NCI-H345 treated with DMSO at 0.1 percent for 48 hours (cell line): ENCODE data around the gene PIK3C2G.
"Not testable (repeated sequence)": the region's sequence is repeated elsewhere in the genome, so short reads cannot be mapped to it uniquely, and the experiment has no call there.

Experiments used
- DNase-seq: peaks from one replicate; lab custom pipeline; 2025; ENCODE audit not compliant: unreplicated experiment; lab: John Stamatoyannopoulos, UW

PIK3C2G gene

GRCh38 chr12:18462442-18462841 is 201.1 kb downstream of the PIK3C2G start:
- DNase-seq = no peak

- no peak for DNase-seq
Measured at GRCh38 chr12:18467620-18468245, 206.4 kb downstream of the PIK3C2G start.

DNA sequence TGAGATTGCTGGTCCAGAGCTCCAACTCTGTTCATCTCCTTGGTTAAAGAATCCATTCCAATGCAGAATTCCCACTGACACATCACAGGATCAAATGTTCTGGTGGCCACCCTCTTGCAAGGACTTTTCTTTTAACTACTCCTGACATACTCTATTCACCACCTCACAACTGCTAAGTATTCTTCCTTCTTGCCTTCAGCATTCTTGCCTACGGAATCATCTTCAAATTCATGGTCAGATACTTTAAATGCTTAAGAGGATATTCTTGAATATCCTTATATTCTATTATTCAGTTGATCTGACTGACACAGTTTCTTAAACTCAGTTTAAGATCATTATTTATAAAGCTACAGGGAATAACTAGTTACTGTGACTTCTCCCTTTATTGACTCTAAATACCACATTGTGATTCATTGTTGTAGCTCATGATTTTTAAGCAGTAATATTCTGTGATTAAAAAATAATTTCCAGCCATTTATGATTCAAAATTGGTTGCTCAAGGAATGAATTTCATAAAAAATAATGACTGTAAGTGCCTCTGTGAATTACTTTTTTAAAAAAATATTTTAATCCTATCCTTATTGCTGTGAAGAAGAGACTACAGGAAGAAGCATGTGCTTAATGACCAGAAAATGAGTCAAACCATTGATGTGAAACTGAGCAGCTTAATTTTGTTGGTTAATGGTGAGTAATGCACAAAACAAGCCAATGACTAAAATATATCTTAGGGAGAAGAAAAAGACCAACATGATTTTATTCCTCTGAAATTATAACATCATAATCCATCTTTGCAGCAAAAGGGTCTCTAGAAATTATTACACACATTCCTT is 207.1 kb downstream of the PIK3C2G start:
- no peak for DNase-seq

GRCh38 chr12:18470251-18470650 is 208.9 kb downstream of the PIK3C2G start:
- no peak for DNase-seq

DNA sequence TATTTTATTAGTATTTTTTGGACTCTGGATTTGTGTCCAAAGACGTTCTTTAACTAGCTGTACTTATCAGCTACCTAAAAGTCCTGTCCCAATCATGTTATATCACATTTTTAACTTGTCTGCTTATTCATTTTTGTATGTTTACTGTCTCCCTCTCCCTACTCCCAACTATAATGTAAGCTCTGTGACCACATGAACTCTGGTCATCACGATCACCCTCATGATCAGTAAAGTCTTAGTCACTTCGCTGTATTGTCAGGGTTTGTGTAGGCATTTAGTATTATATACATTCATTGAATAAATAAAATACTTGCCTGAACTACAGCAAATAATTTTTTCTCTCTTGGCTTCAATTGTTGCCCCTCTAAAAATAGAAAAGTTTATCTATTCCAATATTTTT is 211.0 kb downstream of the PIK3C2G start:
- no peak for DNase-seq

- no peak for DNase-seq
Measured at GRCh38 chr12:18472806-18473205, 211.5 kb downstream of the PIK3C2G start.

GRCh38 chr12:18476861-18477260 is 215.5 kb downstream of the PIK3C2G start:
- no peak for DNase-seq

- no peak for DNase-seq
Measured at GRCh38 chr12:18479256-18479655, 217.9 kb downstream of the PIK3C2G start.

DNA sequence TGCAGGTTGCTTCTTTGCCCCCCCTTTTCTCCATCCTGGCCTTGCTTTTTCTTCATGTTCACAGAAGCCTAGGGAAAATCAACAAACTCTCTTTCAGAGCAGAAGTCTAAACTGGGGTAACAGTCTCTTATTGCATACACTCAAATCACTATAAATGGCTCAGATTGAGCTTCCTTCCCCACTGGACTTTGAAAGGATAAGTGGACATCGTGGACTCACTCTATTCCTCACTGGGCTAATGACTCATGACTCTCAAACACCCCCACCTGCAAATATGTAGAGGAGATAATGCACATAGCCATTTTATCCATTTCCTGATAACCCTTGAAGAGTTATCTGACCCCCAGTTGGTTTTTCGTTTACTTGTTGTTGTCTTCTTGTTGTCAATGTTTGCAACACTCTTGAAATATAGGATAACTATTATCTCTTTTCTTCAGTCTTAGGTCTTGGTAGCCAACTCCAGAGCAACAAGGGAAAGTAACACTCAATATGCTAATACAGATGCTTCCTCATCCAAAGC is 221.3 kb downstream of the PIK3C2G start:
- DNase-seq = no peak

DNA sequence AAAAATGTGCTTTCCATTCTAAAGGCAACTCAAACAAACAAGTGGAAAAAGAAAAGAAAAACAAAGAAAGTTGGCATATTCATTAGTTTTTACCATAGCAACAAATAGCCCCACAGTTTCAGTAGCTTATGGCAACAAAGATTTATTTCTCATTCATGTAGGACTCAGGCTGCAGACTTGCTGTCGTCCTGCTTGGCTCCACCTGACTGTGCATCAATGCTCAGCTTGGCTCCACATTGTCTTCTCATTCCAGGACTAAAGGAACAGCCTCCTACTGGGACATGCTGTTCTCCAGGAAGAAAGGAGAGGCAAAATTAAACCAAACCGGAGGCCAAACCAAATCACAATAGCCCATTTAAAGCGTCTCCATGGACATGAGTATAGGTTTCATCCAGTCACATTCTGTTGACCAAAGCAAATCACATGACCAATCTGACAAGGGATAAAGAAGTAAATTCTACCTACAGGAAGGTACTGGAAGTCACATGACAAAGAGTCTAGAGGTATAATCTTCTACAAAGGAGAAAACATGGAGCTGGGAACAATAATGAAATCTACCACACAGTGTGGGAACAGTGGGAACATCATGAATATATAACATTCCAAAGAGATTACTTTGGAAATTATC is 222.5 kb downstream of the PIK3C2G start:
- no peak for DNase-seq

- DNase-seq = no peak
Measured at GRCh38 chr12:18486036-18486435, 224.7 kb downstream of the PIK3C2G start.

DNA sequence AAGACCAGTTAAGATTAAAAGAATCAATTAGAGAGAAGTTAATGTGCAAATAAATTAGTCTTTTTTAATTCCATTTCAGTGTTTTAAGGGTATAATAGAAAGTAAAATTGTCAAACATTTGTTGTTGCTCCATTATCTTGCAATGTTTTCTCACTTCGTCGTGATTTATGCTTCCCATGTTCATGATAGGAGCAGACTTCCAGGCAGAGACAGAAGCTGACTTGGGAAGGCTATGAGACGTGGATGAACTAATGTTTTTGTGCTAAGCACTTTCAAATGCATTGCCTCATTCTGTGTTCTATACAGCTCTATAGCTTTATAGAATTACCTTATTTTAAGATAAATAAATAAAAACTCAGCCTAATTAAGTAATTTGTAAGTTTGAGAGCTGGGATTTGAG is 226.2 kb downstream of the PIK3C2G start:
- no peak for DNase-seq

DNA sequence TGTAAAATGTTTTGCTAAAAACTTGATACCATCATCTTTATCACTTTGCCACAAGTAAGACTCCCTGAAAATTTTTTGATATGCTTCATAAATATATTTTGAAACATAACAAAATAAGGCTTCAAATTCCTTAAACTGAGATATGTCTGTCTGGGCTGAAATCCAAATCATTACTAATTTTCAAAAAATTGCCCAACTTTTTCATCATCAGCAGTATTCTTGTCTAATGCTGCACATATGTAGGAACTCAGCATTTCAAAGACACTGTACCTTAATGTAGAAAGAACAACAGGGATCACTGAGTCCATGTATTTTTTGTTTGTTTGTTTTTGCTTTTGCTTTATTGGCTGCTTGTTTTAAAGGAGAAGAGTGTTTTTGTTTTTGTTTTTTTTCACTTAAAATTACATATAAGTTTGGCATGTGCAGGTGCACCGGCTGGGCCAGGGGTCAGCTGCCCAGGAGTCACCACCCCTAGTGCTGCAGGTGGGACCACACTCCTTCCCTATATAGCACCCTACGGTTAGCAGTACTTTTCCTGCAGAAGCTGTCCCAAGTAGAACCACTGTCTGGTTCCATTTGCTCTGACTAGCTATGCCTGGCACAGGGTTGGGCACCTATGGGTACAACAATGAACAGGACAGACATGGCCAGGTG is 231.2 kb downstream of the PIK3C2G start:
- no peak for DNase-seq

GRCh38 chr12:18496156-18496555 is 234.8 kb downstream of the PIK3C2G start:
- no peak for DNase-seq

- not testable (repeated sequence) for DNase-seq
Measured at GRCh38 chr12:18500160-18500574, 238.8 kb downstream of the PIK3C2G start.

GRCh38 chr12:18500736-18501135 is 239.4 kb downstream of the PIK3C2G start:
- DNase-seq = not testable (repeated sequence)

- DNase-seq = peak; percentile 91
Measured at GRCh38 chr12:18502422-18502968, 241.2 kb downstream of the PIK3C2G start.

- no peak for DNase-seq
Measured at GRCh38 chr12:18521461-18521860, 260.1 kb downstream of the PIK3C2G start.

DNA sequence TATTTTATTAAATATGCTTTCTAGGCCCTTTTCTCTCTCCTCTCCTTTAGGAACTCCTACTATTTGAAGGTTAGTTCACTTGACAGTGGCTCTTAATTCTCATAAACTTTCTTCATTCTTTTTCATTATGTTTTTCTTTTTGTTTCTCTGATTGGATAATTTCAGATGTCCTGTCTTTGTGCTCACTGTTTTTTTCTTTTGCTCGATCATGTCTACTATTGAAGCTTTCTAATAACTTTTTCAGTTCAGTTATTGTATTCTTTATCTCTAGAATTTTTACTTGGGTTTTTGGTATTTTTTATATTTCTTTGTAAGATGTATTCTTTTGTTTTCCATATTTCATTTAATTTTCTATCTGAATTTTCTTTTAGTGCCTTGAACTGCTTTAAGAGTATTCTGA is 261.5 kb downstream of the PIK3C2G start:
- DNase-seq = no peak

DNA sequence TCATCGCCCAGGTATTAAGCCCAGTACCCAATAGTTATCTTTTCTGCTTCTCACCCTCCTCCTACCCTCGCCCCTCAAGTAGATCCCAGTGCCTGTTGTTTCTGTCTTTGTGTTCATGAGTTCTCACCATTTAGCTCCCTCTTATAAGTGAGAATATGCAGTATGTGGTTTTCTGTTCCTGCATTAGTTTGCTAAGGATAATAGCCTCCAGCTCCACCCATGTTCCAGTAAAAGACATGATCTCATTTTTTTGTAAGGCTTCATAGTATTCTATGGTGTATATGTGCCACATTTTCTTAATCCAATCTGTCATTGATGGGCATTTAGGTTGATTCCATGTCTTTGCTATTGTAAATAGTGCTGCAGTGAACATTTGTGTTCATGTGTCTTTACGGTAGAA is 281.2 kb downstream of the PIK3C2G start:
- DNase-seq = not testable (repeated sequence)

DNA sequence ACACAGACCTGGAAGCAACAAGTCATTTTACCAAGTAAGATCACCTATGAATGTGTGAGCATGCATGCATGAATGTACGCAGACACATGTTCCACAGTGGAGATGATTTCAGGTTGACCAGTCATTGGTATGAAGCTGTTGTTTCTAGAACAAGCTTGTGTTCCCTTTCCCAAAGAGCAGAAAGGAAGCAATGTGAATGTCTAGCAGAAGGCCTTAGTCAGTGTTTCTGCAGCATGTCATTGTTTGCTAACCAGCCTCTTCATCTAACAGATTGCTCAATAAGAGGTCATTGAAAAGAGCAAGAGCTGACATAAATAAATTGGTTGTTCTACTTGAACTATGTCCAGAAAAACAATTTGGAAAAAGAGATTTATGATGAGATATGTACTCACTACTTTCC is 285.1 kb downstream of the PIK3C2G start:
- DNase-seq = no peak
